Dendritic cell treated with granulocyte-macrophage colony-stimulating factor and Interleukin-4, amounts not matched to agents 40 ng/mL and 50 ng/mL, for 4 days (primary cell): ENCODE data around the gene PCSK6.

Experiments
- H3K27ac Mint-ChIP-seq: one replicate; pipeline ENCODE4 v1.8.0; 2022; ENCODE audit warnings: mild to moderate bottlenecking, mixed read lengths
- H3K27me3 Mint-ChIP-seq: one replicate; pipeline ENCODE4 v1.8.0; 2022; ENCODE audit warnings: mild to moderate bottlenecking, mixed read lengths
- H3K36me3 Mint-ChIP-seq: one replicate; pipeline ENCODE4 v1.8.0; 2022; ENCODE audit warnings: low read depth, mixed read lengths
- H3K4me1 Mint-ChIP-seq: one replicate; pipeline ENCODE4 v1.8.0; 2022; ENCODE audit warnings: low read depth, mixed read lengths
- H3K4me3 Mint-ChIP-seq: one replicate; pipeline ENCODE4 v1.8.0; 2022; ENCODE audit warnings: mild to moderate bottlenecking, moderate library complexity, mixed read lengths
- H3K9me3 Mint-ChIP-seq: one replicate; pipeline ENCODE4 v1.8.0; 2022; ENCODE audit warnings: mixed read lengths
- intact Hi-C: fragments of 100-400 bp; cut with micrococcal nuclease; formaldehyde crosslinking; loops from one replicate; pipeline ENCODE4 v1.15.0; 2022

PCSK6 gene

DNA sequence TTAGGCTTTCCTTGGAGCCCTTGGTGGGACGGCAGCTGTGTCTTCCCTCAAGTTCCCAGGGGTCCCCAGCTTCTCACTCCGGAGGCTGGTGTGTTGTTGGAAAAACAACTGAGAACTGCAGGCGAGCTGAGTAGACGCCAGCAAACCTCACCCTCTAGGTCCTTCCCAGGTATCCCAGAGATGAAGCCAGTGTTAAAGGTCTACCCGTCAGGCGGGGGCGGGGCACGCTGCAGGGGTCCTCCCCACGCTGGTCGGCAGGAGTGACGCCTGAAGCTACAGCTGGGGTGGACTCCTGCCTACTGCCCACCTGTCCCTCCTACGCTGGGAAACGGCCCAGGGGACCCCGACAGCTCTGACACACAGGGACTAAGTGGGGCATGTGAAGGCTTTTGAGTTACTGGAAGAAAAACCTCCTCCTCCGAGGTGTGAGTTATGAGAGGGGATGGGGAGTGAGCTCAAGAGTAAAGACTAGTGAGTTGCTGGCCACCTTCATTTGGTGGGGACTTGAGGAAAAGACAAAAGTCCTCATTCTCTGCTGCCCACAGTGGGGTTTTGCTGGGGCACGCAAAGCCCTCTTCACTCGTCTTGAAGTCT lies 162.3 kb downstream of the PCSK6 start:
- Mint-ChIP-seq H3K27ac (no peak overlapping the region), H3K27me3 (peaks cover 38% of the 10 kb centered on the region)
- intact Hi-C loops, result no loop called here

GRCh38 chr15:101326462-101327146 lies 162.9 kb downstream of the PCSK6 start:
- Mint-ChIP-seq H3K36me3 (no peaks in the 10 kb centered on the region), H3K27me3 (peaks cover 37% of the 10 kb centered on the region), H3K9me3 (no peaks in the 10 kb centered on the region), H3K4me1 (no peaks in the 10 kb centered on the region), H3K27ac (no peak overlapping the region), H3K4me3 (no peak overlapping the region)
- intact Hi-C loops, result no loop called here

More for the DNA sequence above, 162.3 kb downstream of the PCSK6 start:
- Mint-ChIP-seq H3K4me3 (no peak overlapping the region), H3K4me1 (no peaks in the 10 kb centered on the region), H3K9me3 (no peaks in the 10 kb centered on the region), H3K36me3 (no peaks in the 10 kb centered on the region)

DNA sequence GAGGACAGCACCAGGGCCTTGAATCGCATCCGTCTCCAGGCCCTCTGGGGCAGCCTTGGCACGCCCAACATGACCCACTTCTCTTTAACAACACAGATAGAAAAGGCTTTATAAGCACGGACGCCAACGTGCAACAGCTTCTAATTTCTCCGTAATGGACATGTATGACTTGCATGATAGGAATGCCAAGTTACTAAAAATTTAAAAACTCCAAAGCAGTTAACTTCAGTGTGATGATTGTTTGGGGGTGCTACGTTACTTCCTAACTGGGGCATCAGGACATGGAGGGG lies 163.5 kb downstream of the PCSK6 start:
- Mint-ChIP-seq H3K36me3 (no peaks in the 10 kb centered on the region), H3K4me1 (peaks cover 4% of the 10 kb centered on the region), H3K27me3 (peaks cover 39% of the 10 kb centered on the region), H3K4me3 (no peak overlapping the region), H3K9me3 (no peaks in the 10 kb centered on the region), H3K27ac (no peak overlapping the region)
- intact Hi-C loops, result no loop called here

DNA sequence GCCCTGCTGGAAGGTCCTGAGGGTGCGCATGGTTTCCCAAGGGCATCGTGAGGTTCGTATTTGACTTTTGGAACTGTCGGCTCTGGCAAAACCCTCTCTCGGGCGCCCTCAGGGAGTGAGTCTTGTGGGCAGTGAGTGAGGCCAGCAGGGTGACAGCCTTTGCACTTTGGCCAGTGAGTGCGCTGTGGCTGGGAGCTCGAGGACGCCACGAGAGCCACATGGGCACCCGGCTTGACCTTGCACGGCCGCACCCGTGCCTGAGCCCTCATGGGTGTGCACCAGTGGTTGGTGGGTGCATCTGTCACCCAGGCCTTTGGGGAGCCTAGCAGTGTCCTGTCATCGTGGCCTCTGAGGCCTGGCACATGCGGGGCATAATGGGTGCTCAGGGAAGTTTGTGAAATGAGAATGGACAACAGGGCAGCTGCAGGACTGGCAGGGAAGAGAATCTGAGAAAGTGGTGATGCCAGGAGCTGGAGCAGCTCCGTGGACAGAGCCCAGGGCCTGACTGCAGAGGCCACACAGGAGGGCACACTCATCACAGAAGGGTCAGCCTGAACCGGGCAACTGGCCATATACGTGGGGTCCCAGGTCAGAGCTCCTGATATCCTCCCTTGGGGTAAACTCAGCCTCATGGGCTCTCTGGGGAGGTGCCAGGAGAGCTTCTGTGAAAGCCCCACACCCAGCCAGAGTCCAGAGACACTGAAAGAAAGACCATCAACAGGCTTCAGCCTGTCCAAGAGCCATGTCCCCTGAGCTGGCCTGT lies 164.1 kb downstream of the PCSK6 start:
- H3K36me3 Mint-ChIP-seq, result no peaks in the 10 kb centered on the region
- peaks cover 40% of the 10 kb centered on the region for H3K27me3 Mint-ChIP-seq
- H3K9me3 Mint-ChIP-seq, result no peaks in the 10 kb centered on the region
- peaks cover 9% of the 10 kb centered on the region for H3K4me1 Mint-ChIP-seq
- H3K4me3 Mint-ChIP-seq, result no peak overlapping the region
- intact Hi-C loops, result no loop called here
- H3K27ac Mint-ChIP-seq, result no peak overlapping the region

- H3K9me3 Mint-ChIP-seq, result no peaks in the 10 kb centered on the region
- peaks cover 12% of the 10 kb centered on the region for H3K4me1 Mint-ChIP-seq
- no peak overlapping the region for H3K4me3 Mint-ChIP-seq
- H3K27ac Mint-ChIP-seq, result no peak overlapping the region
- peaks cover 32% of the 10 kb centered on the region for H3K27me3 Mint-ChIP-seq
- no peaks in the 10 kb centered on the region for H3K36me3 Mint-ChIP-seq
- intact Hi-C loops, result no loop called here
Measured at GRCh38 chr15:101324524-101325177, 164.9 kb downstream of the PCSK6 start.

- intact Hi-C loops, result no loop called here
- Mint-ChIP-seq H3K9me3 (no peaks in the 10 kb centered on the region), H3K4me3 (no peak overlapping the region), H3K27ac (no peak overlapping the region), H3K36me3 (no peaks in the 10 kb centered on the region), H3K27me3 (peaks cover 29% of the 10 kb centered on the region), H3K4me1 (peaks cover 12% of the 10 kb centered on the region)
Measured at GRCh38 chr15:101323793-101324523, 165.5 kb downstream of the PCSK6 start.

- intact Hi-C loops, result no loop called here
- Mint-ChIP-seq H3K36me3 (no peaks in the 10 kb centered on the region), H3K9me3 (no peaks in the 10 kb centered on the region), H3K27me3 (peaks cover 30% of the 10 kb centered on the region), H3K4me3 (no peak overlapping the region), H3K27ac (no peak overlapping the region), H3K4me1 (peaks cover 12% of the 10 kb centered on the region)
Measured at GRCh38 chr15:101322854-101323477, 166.5 kb downstream of the PCSK6 start.

GRCh38 chr15:101322016-101322695 lies 167.4 kb downstream of the PCSK6 start:
- intact Hi-C loops, result no loop called here

DNA sequence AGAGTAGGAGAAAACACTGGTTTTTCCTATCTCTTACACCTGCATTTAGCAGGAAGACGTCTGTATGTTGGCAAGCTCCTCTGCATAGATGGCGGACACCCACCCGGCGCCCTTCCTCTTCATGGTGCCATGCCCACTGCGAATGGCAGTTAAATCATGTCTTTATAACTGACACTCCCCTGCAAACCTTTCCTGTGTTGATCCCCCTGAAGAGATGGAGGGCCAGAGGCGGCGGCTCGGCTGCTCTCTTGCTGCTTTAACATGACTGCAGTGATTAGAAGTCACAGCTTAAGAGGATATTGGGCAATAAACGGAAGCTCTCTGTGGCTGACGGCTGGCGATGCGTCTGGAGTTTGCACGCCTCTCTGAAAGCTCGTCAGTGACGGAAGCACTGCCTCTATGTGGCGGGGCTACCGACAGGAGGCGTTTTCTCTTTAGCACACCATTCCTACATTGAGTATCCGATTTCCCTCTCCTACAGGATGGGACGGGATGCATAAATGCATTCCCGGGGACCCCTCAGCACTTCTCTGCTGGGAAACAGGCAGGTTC lies 168.9 kb downstream of the PCSK6 start:
- Mint-ChIP-seq H3K4me1 (peaks cover 12% of the 10 kb centered on the region), H3K36me3 (no peaks in the 10 kb centered on the region), H3K4me3 (peak overlapping the region; percentile 68), H3K9me3 (no peaks in the 10 kb centered on the region), H3K27ac (peak overlapping the region; percentile 73), H3K27me3 (peaks cover 37% of the 10 kb centered on the region)
- intact Hi-C loops, result no loop called here

More at GRCh38 chr15:101322016-101322695, 167.4 kb downstream of the PCSK6 start:
- no peaks in the 10 kb centered on the region for H3K36me3 Mint-ChIP-seq
- no peak overlapping the region for H3K4me3 Mint-ChIP-seq
- H3K27me3 Mint-ChIP-seq, result peaks cover 32% of the 10 kb centered on the region
- peaks cover 12% of the 10 kb centered on the region for H3K4me1 Mint-ChIP-seq
- no peak overlapping the region for H3K27ac Mint-ChIP-seq
- no peaks in the 10 kb centered on the region for H3K9me3 Mint-ChIP-seq

DNA sequence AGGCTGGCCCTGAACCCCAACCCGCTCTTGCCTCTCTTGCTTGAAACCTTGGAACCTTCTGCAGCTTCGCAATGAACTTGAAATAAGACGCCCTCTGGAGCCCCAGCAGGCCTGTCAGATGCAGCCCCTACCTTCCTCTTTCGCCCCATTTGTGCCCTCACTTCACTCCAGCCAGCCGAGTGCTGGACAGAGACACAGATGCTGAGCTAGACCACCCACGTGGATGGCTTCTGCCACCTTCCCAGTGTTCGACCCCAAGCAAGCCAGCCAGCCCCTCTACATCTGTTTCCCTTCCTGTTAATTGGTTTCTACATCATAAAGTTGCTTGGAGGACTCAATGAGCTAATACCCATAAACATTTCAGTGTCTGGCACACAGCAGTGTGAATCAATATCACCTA lies 170.7 kb downstream of the PCSK6 start:
- H3K9me3 Mint-ChIP-seq, result no peaks in the 10 kb centered on the region
- no peak overlapping the region for H3K27ac Mint-ChIP-seq
- peaks cover 12% of the 10 kb centered on the region for H3K4me1 Mint-ChIP-seq
- H3K27me3 Mint-ChIP-seq, result peaks cover 37% of the 10 kb centered on the region
- no peaks in the 10 kb centered on the region for H3K36me3 Mint-ChIP-seq
- intact Hi-C loops, result no loop called here
- no peak overlapping the region for H3K4me3 Mint-ChIP-seq

DNA sequence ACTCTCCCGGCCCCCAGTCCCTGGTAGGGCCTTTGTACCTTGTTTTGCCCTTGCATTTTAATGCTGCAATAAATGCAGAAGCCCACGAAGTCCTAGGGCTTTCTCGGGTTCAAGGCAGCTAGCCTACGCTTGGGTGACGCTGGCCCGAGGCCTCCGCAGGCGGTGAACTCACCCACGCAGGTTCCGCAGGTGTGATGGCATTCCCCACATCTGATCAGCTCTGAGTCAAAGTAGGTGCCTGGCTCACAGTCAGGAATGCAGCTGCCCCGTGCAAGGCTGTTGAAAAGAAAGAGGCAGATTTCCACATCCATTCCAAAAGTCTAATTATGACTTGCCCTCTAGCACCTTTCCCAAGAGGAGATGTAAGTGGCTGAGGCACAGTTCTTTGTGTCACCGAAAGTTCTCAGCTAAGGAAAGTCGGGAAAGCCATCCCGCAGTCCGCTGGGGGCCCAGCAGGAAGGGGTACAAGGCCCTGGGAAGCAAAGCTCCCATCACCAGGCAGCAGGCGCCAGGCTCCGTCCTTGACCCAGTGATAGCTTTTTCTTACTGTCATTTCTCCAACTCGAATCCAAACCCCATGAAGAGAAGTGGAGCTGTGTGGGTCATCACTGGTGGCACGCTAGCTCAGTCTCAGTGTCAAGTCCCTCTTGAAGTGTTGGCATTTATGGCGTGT lies 171.2 kb downstream of the PCSK6 start:
- Mint-ChIP-seq H3K27me3 (peaks cover 37% of the 10 kb centered on the region), H3K27ac (no peak overlapping the region), H3K4me1 (peaks cover 12% of the 10 kb centered on the region), H3K4me3 (no peak overlapping the region), H3K36me3 (no peaks in the 10 kb centered on the region), H3K9me3 (no peaks in the 10 kb centered on the region)
- intact Hi-C loops, result no loop called here

- Mint-ChIP-seq H3K27ac (no peak overlapping the region), H3K4me1 (peaks cover 12% of the 10 kb centered on the region)
Measured at GRCh38 chr15:101317336-101317872, 172.1 kb downstream of the PCSK6 start.

More at GRCh38 chr15:101317336-101317872, 172.1 kb downstream of the PCSK6 start:
- Mint-ChIP-seq H3K9me3 (no peaks in the 10 kb centered on the region), H3K4me3 (no peak overlapping the region), H3K36me3 (no peaks in the 10 kb centered on the region), H3K27me3 (peaks cover 35% of the 10 kb centered on the region)
- intact Hi-C loops, result no loop called here
